GM18502 (cell line): ENCODE measurements around the gene KIF2A.

Experiments
- ATAC-seq: cut with Tn5 transposase; IDR thresholded peaks from one replicate; pipeline ENCODE4 v1.9.1; 2021; ENCODE audit warnings: mild to moderate bottlenecking; ENCODE audit not compliant: unreplicated experiment, poor library complexity

The KIF2A gene

GRCh38 chr5:62372600-62372999 is 66.6 kb downstream of the KIF2A start:
- ATAC-seq: no peak

- ATAC-seq: no peak
Measured at GRCh38 chr5:62373382-62373781, 67.4 kb downstream of the KIF2A start.

GRCh38 chr5:62374090-62374489 is 68.1 kb downstream of the KIF2A start:
- no peak for ATAC-seq

- no peak for ATAC-seq
Measured at GRCh38 chr5:62375627-62376026, 69.6 kb downstream of the KIF2A start.

GRCh38 chr5:62376064-62376463 is 70.1 kb downstream of the KIF2A start:
- ATAC-seq: no peak

GRCh38 chr5:62385131-62385530 is 79.1 kb downstream of the KIF2A start:
- ATAC-seq: no peak

GRCh38 chr5:62385816-62386400 is 79.9 kb downstream of the KIF2A start:
- ATAC-seq: no peak

GRCh38 chr5:62386824-62387223 is 80.8 kb downstream of the KIF2A start:
- ATAC-seq: no peak

GRCh38 chr5:62395210-62395950 is 89.4 kb downstream of the KIF2A start:
- no peak for ATAC-seq

GRCh38 chr5:62403411-62404250 is 97.6 kb downstream of the KIF2A start, which contains the start of gene DIMT1:
Gene DIMT1 (minus strand): TSS chr5:62403905. CDS start chr5:62403772, 133 bp downstream.
- peak; percentile 96 for ATAC-seq

GRCh38 chr5:62412549-62413329 is 106.7 kb downstream of the KIF2A start, which contains the start of gene IPO11:
Gene IPO11 (plus strand): TSS chr5:62412763. CDS start chr5:62437280, 24,517 bp downstream.
- ATAC-seq: peak; percentile 95

GRCh38 chr5:62413711-62414110 is 107.7 kb downstream of the KIF2A start:
- ATAC-seq: no peak

GRCh38 chr5:62418462-62419076 is 112.6 kb downstream of the KIF2A start:
- no peak for ATAC-seq

GRCh38 chr5:62419609-62420008 is 113.6 kb downstream of the KIF2A start:
- ATAC-seq: no peak

GRCh38 chr5:62421414-62421813 is 115.4 kb downstream of the KIF2A start:
- no peak for ATAC-seq

GRCh38 chr5:62424763-62425162 is 118.8 kb downstream of the KIF2A start:
- no peak for ATAC-seq

GRCh38 chr5:62431735-62432620 is 126.0 kb downstream of the KIF2A start:
- no peak for ATAC-seq

GRCh38 chr5:62432621-62433064 is 126.6 kb downstream of the KIF2A start:
- ATAC-seq: no peak
